GM23338 (cell line): ENCODE measurements around the gene VAV3. TPM values are rescaled to one million over a fixed set of nuclear protein-coding genes. Genes with fewer than 3 reads are reported as not detected.

Experiments
- ATAC-seq: fragments of 200-7000 bp; cut with Tn5 transposase; 3 replicates; pipeline ENCODE4 v1.9.1; 2020
- DNase-seq: peaks from one replicate; pipeline ENCODE4 v3.0.0-alpha.2; 2015; ENCODE audit warnings: low spot score
- H2AFZ ChIP-seq: fragments of 200-600 bp; sonication (generic); 2 replicates; pipeline ENCODE4 v1.8.0; 2016; ENCODE audit warnings: antibody characterized with exemption, mild to moderate bottlenecking, moderate library complexity
- H3F3A ChIP-seq: fragments of 200-600 bp; sonication (generic); replicated peaks from 2 replicates; pipeline ENCODE4 v1.8.0; 2017; ENCODE audit warnings: antibody characterized with exemption, mixed run types, low read depth
- H3K27ac ChIP-seq: fragments of 200-600 bp; sonication (generic); 2 replicates; pipeline ENCODE4 v1.6.1; 2016; ENCODE audit warnings: low read depth
- H3K27me3 ChIP-seq: fragments of 200-600 bp; sonication (generic); 2 replicates; pipeline ENCODE4 v1.8.0; 2016; ENCODE audit warnings: mild to moderate bottlenecking, mixed run types, moderate library complexity; ENCODE audit not compliant: insufficient read depth
- H3K36me3 ChIP-seq: fragments of 200-600 bp; sonication (generic); 2 replicates; pipeline ENCODE4 v1.8.0; 2016; ENCODE audit warnings: mild to moderate bottlenecking; ENCODE audit not compliant: insufficient read depth
- H3K4me1 ChIP-seq: fragments of 200-600 bp; sonication (generic); 2 replicates; pipeline ENCODE4 v1.8.0; 2016; ENCODE audit warnings: mild to moderate bottlenecking, moderate library complexity; ENCODE audit not compliant: insufficient read depth
- H3K4me2 ChIP-seq: fragments of 200-600 bp; sonication (generic); 2 replicates; pipeline ENCODE4 v1.7.1; 2017; ENCODE audit warnings: mixed run types
- H3K4me3 ChIP-seq: fragments of 200-600 bp; sonication (generic); 2 replicates; pipeline ENCODE4 v1.6.1; 2016; ENCODE audit warnings: mixed run types
- H3K79me2 ChIP-seq: fragments of 200-600 bp; sonication (generic); replicated peaks from 2 replicates; pipeline ENCODE4 v1.8.0; 2017; ENCODE audit warnings: mild to moderate bottlenecking; ENCODE audit not compliant: insufficient read depth
- H3K9me2 ChIP-seq: fragments of 200-600 bp; sonication (generic); 2 replicates; pipeline ENCODE4 v1.8.0; 2017; ENCODE audit not compliant: insufficient read depth
- H4K20me1 ChIP-seq: fragments of 200-600 bp; sonication (generic); replicated peaks from 2 replicates; pipeline ENCODE4 v1.8.0; 2017; ENCODE audit warnings: mild to moderate bottlenecking; ENCODE audit not compliant: insufficient read depth
- H3K27ac Mint-ChIP-seq: 2 replicates; pipeline ENCODE4 v1.8.0; 2020; ENCODE audit warnings: inconsistent platforms, mild to moderate bottlenecking, moderate library complexity, mixed read lengths
- H3K27me3 Mint-ChIP-seq: 3 replicates; pipeline ENCODE4 v1.8.0; 2022; ENCODE audit warnings: low read depth, mild to moderate bottlenecking, moderate library complexity, mixed read lengths, inconsistent platforms; ENCODE audit not compliant: insufficient read depth, poor library complexity
- H3K36me3 Mint-ChIP-seq: 3 replicates; pipeline ENCODE4 v1.8.0; 2021; ENCODE audit warnings: low read depth, mild to moderate bottlenecking, inconsistent platforms, moderate library complexity, mixed read lengths
- H3K4me1 Mint-ChIP-seq: 3 replicates; pipeline ENCODE4 v1.8.0; 2020; ENCODE audit warnings: mild to moderate bottlenecking, inconsistent platforms, mixed read lengths
- H3K4me3 Mint-ChIP-seq: 3 replicates; pipeline ENCODE4 v1.8.0; 2021; ENCODE audit warnings: moderate library complexity, mild to moderate bottlenecking, inconsistent platforms, mixed read lengths
- H3K9me3 Mint-ChIP-seq: 3 replicates; pipeline ENCODE4 v1.8.0; 2020; ENCODE audit warnings: moderate library complexity, mild to moderate bottlenecking, inconsistent platforms, mixed read lengths
- JUNB ChIP-seq: IDR thresholded peaks from one replicate; pipeline ENCODE4 v1.6.1; 2016; ENCODE audit warnings: antibody characterized with exemption; ENCODE audit not compliant: unreplicated experiment
- NANOG ChIP-seq: IDR thresholded peaks from 2 replicates; pipeline ENCODE4 v1.6.1; 2016; ENCODE audit warnings: antibody characterized with exemption, borderline replicate concordance
- POLR2AphosphoS5 ChIP-seq: IDR thresholded peaks from 2 replicates; pipeline ENCODE4 v1.6.1; 2016; ENCODE audit warnings: antibody characterized with exemption, low read depth
- STAT1 ChIP-seq: IDR thresholded peaks from one replicate; pipeline ENCODE4 v1.6.1; 2016; ENCODE audit warnings: antibody characterized with exemption; ENCODE audit not compliant: unreplicated experiment
- ZNF114 ChIP-seq: fragments of 250-450 bp; sonication (Bioruptor Pico); IDR thresholded peaks from 2 replicates; pipeline ENCODE4 v1.5.0; 2020; ENCODE audit warnings: mild to moderate bottlenecking, moderate library complexity
- ZNF331 ChIP-seq: fragments of 250-450 bp; sonication (Bioruptor Pico); IDR thresholded peaks from 2 replicates; pipeline ENCODE4 v1.5.0; 2020; ENCODE audit warnings: low read depth, mild to moderate bottlenecking, moderate library complexity
- polyA plus RNA-seq: library from polyadenylated mRNA; unstranded; fragments of >200 nt; fragmentation: Nextera tagmentation; extraction: Ambion mirVana; gene quantifications from 2 replicates; pipeline ENCODE4 v1.2.1, GENCODE V29; 2016
- total RNA-seq: library from RNA; depleted of rRNA; stranded (reverse); fragments of >200 nt; shearing (Covaris generic); gene quantifications from 2 replicates; pipeline ENCODE4 v1.2.3, GENCODE V29; 2014
- TF ChIP-seq, protein P1 (sequence below): fragments of 250-450 bp; sonication (Bioruptor Pico); IDR thresholded peaks from 2 replicates; pipeline ENCODE4 v1.5.0; 2020; ENCODE audit warnings: mild to moderate bottlenecking, moderate library complexity
- TF ChIP-seq, protein P2 (sequence below): IDR thresholded peaks from one replicate; pipeline ENCODE4 v1.6.1; 2018; ENCODE audit warnings: antibody characterized with exemption; ENCODE audit not compliant: unreplicated experiment
- TF ChIP-seq, protein P3 (sequence below): IDR thresholded peaks from 2 replicates; pipeline ENCODE4 v1.6.1; 2016; ENCODE audit warnings: antibody characterized with exemption

Gene VAV3
- total and polyA plus RNA-seq, 2 experiments from 2014 or later: 3.0 to 11.3 TPM

DNA sequence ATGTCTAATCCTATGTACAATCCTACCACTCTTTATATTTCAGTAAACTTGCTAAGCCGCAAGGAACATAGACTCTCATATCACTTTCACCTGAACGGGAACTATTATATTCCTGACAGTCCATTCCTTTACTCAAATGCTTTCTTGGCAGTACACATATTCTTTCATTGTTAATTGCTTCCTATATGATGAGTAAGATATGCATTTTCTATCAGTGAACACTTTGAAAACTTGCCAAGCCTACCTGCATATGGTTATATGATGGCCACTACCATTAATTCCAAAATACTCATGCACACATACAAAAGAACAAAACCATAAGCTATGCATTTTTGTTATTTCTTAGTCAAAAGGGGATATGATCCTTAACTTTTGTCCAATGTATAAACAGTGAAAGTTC lies 341.5 kb downstream of the VAV3 start:
- no peak overlapping the region for H3K4me3 ChIP-seq
- no peaks in the 10 kb centered on the region for H3K36me3 ChIP-seq
- no peaks in the 10 kb centered on the region for H3K9me2 ChIP-seq
- TF ChIP-seq POLR2AphosphoS5 (no peak), STAT1 (no peak), ZNF331 (CRISPR knock-in tag) (no peak), JUNB (no peak), NANOG (no peak), ZNF114 (no peak)
- TF ChIP-seq, protein P1, sequence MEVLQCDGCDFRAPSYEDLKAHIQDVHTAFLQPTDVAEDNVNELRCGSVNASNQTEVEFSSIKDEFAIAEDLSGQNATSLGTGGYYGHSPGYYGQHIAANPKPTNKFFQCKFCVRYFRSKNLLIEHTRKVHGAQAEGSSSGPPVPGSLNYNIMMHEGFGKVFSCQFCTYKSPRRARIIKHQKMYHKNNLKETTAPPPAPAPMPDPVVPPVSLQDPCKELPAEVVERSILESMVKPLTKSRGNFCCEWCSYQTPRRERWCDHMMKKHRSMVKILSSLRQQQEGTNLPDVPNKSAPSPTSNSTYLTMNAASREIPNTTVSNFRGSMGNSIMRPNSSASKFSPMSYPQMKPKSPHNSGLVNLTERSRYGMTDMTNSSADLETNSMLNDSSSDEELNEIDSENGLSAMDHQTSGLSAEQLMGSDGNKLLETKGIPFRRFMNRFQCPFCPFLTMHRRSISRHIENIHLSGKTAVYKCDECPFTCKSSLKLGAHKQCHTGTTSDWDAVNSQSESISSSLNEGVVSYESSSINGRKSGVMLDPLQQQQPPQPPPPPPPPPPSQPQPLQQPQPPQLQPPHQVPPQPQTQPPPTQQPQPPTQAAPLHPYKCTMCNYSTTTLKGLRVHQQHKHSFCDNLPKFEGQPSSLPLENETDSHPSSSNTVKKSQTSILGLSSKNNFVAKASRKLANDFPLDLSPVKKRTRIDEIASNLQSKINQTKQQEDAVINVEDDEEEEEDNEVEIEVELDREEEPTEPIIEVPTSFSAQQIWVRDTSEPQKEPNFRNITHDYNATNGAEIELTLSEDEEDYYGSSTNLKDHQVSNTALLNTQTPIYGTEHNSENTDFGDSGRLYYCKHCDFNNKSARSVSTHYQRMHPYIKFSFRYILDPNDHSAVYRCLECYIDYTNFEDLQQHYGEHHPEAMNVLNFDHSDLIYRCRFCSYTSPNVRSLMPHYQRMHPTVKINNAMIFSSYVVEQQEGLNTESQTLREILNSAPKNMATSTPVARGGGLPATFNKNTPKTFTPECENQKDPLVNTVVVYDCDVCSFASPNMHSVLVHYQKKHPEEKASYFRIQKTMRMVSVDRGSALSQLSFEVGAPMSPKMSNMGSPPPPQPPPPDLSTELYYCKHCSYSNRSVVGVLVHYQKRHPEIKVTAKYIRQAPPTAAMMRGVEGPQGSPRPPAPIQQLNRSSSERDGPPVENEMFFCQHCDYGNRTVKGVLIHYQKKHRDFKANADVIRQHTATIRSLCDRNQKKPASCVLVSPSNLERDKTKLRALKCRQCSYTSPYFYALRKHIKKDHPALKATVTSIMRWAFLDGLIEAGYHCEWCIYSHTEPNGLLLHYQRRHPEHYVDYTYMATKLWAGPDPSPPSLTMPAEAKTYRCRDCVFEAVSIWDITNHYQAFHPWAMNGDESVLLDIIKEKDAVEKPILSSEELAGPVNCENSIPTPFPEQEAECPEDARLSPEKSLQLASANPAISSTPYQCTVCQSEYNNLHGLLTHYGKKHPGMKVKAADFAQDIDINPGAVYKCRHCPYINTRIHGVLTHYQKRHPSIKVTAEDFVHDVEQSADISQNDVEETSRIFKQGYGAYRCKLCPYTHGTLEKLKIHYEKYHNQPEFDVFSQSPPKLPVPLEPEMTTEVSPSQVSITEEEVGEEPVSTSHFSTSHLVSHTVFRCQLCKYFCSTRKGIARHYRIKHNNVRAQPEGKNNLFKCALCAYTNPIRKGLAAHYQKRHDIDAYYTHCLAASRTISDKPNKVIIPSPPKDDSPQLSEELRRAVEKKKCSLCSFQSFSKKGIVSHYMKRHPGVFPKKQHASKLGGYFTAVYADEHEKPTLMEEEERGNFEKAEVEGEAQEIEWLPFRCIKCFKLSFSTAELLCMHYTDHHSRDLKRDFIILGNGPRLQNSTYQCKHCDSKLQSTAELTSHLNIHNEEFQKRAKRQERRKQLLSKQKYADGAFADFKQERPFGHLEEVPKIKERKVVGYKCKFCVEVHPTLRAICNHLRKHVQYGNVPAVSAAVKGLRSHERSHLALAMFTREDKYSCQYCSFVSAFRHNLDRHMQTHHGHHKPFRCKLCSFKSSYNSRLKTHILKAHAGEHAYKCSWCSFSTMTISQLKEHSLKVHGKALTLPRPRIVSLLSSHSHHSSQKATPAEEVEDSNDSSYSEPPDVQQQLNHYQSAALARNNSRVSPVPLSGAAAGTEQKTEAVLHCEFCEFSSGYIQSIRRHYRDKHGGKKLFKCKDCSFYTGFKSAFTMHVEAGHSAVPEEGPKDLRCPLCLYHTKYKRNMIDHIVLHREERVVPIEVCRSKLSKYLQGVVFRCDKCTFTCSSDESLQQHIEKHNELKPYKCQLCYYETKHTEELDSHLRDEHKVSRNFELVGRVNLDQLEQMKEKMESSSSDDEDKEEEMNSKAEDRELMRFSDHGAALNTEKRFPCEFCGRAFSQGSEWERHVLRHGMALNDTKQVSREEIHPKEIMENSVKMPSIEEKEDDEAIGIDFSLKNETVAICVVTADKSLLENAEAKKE (CRISPR knock-in tag): no peak
- TF ChIP-seq, protein P2, sequence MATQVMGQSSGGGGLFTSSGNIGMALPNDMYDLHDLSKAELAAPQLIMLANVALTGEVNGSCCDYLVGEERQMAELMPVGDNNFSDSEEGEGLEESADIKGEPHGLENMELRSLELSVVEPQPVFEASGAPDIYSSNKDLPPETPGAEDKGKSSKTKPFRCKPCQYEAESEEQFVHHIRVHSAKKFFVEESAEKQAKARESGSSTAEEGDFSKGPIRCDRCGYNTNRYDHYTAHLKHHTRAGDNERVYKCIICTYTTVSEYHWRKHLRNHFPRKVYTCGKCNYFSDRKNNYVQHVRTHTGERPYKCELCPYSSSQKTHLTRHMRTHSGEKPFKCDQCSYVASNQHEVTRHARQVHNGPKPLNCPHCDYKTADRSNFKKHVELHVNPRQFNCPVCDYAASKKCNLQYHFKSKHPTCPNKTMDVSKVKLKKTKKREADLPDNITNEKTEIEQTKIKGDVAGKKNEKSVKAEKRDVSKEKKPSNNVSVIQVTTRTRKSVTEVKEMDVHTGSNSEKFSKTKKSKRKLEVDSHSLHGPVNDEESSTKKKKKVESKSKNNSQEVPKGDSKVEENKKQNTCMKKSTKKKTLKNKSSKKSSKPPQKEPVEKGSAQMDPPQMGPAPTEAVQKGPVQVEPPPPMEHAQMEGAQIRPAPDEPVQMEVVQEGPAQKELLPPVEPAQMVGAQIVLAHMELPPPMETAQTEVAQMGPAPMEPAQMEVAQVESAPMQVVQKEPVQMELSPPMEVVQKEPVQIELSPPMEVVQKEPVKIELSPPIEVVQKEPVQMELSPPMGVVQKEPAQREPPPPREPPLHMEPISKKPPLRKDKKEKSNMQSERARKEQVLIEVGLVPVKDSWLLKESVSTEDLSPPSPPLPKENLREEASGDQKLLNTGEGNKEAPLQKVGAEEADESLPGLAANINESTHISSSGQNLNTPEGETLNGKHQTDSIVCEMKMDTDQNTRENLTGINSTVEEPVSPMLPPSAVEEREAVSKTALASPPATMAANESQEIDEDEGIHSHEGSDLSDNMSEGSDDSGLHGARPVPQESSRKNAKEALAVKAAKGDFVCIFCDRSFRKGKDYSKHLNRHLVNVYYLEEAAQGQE: no peak
- TF ChIP-seq, protein P3, sequence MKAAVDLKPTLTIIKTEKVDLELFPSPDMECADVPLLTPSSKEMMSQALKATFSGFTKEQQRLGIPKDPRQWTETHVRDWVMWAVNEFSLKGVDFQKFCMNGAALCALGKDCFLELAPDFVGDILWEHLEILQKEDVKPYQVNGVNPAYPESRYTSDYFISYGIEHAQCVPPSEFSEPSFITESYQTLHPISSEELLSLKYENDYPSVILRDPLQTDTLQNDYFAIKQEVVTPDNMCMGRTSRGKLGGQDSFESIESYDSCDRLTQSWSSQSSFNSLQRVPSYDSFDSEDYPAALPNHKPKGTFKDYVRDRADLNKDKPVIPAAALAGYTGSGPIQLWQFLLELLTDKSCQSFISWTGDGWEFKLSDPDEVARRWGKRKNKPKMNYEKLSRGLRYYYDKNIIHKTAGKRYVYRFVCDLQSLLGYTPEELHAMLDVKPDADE: no peak
- no peaks in the 10 kb centered on the region for H4K20me1 ChIP-seq
- no peaks in the 10 kb centered on the region for H3K9me3 Mint-ChIP-seq
- no peaks in the 10 kb centered on the region for H3K79me2 ChIP-seq
- DNase-seq (no peak), ATAC-seq (no peak)
- H3K4me3 Mint-ChIP-seq: no peak overlapping the region
- H3K27ac ChIP-seq: no peak overlapping the region
- H3K27ac Mint-ChIP-seq: no peak overlapping the region
- no peaks in the 10 kb centered on the region for H3K4me1 ChIP-seq
- no peaks in the 10 kb centered on the region for H3K27me3 Mint-ChIP-seq
- no peaks in the 10 kb centered on the region for H3F3A ChIP-seq
- no peaks in the 10 kb centered on the region for H3K27me3 ChIP-seq
- no peak overlapping the region for H3K4me2 ChIP-seq
- no peaks in the 10 kb centered on the region for H3K36me3 Mint-ChIP-seq
- no peaks in the 10 kb centered on the region; the same call in 2 of the 3 replicates for H3K4me1 Mint-ChIP-seq
- no peak overlapping the region for H2AFZ ChIP-seq
